Memory B cell (primary cell): ENCODE results near the gene MPHOSPH9.

Source experiments
- ATAC-seq: fragments of 150-1000 bp; cut with Tn5 transposase; 2 replicates; pipeline ENCODE4 v1.10.0; 2021; ENCODE audit warnings: low read depth, mild to moderate bottlenecking, moderate library complexity
- DNase-seq, 2 donors: peaks; one replicate each; pipeline ENCODE4 v3.0.0; 2022; ENCODE audit warnings: low spot score in 2 of 2
- H3K27ac Mint-ChIP-seq: one replicate; pipeline ENCODE4 v1.8.0; 2022; ENCODE audit warnings: mild to moderate bottlenecking, moderate library complexity, mixed read lengths
- H3K27me3 Mint-ChIP-seq: one replicate; pipeline ENCODE4 v1.8.0; 2022; ENCODE audit warnings: mixed read lengths
- H3K36me3 Mint-ChIP-seq: one replicate; pipeline ENCODE4 v1.8.0; 2022; ENCODE audit warnings: mild to moderate bottlenecking, mixed read lengths
- H3K4me1 Mint-ChIP-seq: one replicate; pipeline ENCODE4 v1.8.0; 2022; ENCODE audit warnings: mixed read lengths
- H3K4me3 Mint-ChIP-seq: one replicate; pipeline ENCODE4 v1.8.0; 2022; ENCODE audit warnings: mild to moderate bottlenecking, moderate library complexity, mixed read lengths
- H3K9me3 Mint-ChIP-seq: one replicate; pipeline ENCODE4 v1.8.0; 2022; ENCODE audit warnings: mixed read lengths

Gene MPHOSPH9

DNA sequence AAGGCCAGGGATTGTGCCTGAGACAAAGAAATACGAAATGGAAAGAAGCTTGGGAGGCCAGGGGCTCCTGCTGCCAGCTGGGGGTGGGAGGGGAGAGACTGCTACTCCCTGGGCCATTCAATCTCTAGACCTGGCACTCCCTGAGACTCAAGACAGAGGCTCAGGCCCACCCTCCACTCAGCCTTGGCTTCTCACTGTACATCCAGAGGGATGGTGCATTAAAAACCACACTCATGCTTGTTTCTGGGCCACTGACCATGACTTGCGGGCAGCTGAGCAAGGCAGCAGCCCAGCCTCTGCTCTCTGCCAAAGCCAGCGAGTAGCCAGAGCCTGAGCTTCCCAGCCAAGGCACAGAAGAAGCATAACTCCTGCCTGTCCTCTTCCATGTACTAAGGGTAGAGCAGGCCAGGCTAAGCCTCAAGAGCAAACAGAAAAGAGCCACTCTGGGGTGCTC lies 123.6 kb downstream of the MPHOSPH9 start:
- no peak overlapping the region for H3K27ac Mint-ChIP-seq
- H3K9me3 Mint-ChIP-seq: no peaks in the 10 kb centered on the region
- H3K36me3 Mint-ChIP-seq: peaks cover 12% of the 10 kb centered on the region
- no peak overlapping the region for H3K4me3 Mint-ChIP-seq
- no peak for ATAC-seq
- H3K27me3 Mint-ChIP-seq: no peaks in the 10 kb centered on the region
- no peak for DNase-seq
- peaks cover 36% of the 10 kb centered on the region for H3K4me1 Mint-ChIP-seq

GRCh38 chr12:123108682-123109066 lies 124.3 kb downstream of the MPHOSPH9 start:
- H3K27ac Mint-ChIP-seq: no peak overlapping the region
- H3K27me3 Mint-ChIP-seq: no peaks in the 10 kb centered on the region
- DNase-seq (no peak), ATAC-seq (no peak)
- peaks cover 12% of the 10 kb centered on the region for H3K36me3 Mint-ChIP-seq
- no peaks in the 10 kb centered on the region for H3K9me3 Mint-ChIP-seq
- no peak overlapping the region for H3K4me3 Mint-ChIP-seq
- H3K4me1 Mint-ChIP-seq: peaks cover 34% of the 10 kb centered on the region

DNA sequence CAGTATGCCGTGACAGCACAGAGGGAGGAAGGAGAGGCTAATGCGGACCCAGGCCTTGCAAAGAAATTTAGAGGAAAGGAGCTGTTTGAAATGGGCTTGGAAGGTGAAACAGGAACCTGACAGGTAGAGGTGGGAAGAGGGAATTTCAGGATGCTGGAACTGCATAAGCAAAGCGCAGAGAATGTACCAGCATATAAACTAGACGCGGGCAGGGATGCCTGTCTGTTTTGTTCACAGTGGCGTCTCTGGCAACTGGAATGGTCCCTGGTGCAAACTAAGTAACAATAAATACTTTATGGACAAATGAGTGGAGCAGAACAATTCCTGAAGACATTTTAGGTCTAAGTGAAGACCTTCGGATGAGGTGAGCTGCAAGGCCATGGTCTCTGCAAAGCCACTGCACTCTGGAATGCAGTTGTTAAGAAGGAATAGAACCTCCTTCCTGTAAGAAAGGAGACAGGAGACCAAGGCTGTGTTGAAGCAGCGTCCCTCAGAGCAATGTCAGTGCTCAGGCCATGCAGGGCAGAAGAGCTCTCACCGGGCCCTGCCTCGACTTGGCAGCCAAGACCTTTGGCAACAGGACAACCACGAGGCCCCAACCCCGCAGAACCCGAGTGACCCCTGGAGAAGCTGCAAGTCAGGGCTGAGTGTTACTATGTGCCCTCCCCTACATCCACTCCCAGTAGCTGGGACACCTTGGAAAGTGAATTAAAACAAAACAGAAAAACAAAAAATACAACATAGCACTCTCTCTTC lies 124.8 kb downstream of the MPHOSPH9 start:
- H3K4me1 Mint-ChIP-seq: peaks cover 33% of the 10 kb centered on the region
- no peaks in the 10 kb centered on the region for H3K9me3 Mint-ChIP-seq
- ATAC-seq (no peak), DNase-seq (no peak)
- peaks cover 12% of the 10 kb centered on the region for H3K36me3 Mint-ChIP-seq
- peak overlapping the region; percentile 91 for H3K27ac Mint-ChIP-seq
- no peaks in the 10 kb centered on the region for H3K27me3 Mint-ChIP-seq
- no peak overlapping the region for H3K4me3 Mint-ChIP-seq

DNA sequence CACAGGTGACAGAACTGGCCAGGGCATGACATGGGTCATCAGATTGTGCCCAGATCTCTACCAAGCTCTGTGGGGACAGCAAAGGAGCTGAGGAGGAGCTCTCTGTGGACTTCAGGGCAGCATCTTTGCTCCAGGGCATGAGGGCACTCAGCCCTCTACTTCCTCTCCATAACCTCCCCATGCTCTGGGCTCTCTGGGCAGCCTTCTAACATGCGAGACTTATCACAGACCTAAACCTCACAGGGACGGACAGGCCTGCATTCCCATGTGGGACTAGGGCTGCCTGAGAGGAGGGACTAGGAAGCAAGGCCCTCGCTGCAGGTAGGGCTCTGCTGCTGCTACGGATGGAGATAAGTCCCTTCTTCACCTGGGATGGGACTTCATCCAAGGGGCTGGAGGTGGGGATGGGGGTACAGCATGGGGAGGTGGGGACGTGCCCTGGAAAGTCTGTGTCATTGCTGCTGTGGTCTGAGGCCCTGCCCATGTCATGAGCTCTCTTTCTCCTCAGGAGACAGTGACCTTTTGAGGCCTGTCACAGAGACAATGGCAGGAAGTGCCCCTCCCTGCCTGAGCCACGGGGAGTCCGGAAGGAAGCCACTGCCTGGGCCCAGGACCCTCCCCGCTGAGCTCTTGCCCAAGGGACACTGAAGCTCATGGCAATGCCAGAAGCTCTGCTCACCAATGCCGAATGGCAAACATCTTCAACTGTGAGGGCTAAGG lies 126.1 kb downstream of the MPHOSPH9 start:
- Mint-ChIP-seq H3K27ac (peak overlapping the region; percentile 91), H3K27me3 (no peaks in the 10 kb centered on the region), H3K9me3 (no peaks in the 10 kb centered on the region), H3K4me1 (peaks cover 35% of the 10 kb centered on the region), H3K36me3 (peaks cover 12% of the 10 kb centered on the region), H3K4me3 (peak overlapping the region; percentile 64)
- DNase-seq (no peak), ATAC-seq (peak; percentile 94)

DNA sequence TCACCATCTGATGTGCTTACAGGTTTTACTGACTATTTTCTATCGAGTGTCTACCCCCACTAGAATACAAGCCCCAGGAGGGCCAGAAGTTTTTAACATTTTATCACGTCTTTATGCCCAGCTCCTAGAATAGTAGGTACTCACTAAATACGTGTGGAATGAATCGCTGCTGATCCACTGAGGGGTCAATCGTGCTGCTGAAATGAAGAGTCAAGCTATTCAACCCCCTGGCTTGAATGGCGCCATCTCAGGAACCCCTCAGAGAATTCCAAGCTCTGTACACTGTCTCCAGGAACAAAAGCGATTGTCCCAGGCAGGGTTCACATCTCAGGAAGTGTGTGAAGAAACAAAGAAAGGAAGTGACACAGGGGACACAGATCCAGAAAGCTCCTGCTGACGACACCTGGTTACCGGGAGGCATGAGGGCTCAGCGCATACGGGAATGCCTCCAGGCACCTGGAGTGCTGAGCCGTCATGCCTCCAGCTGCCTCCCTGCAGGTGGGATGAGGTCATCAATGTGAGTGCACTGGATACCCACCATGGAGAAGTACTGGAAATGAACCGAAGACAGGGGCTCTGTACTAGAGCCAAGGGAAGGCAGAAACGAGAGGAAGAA lies 127.6 kb downstream of the MPHOSPH9 start:
- Mint-ChIP-seq H3K27ac (peak overlapping the region; percentile 82), H3K9me3 (no peaks in the 10 kb centered on the region), H3K4me1 (peaks cover 36% of the 10 kb centered on the region), H3K4me3 (peak overlapping the region; percentile 18), H3K27me3 (no peaks in the 10 kb centered on the region), H3K36me3 (peaks cover 12% of the 10 kb centered on the region)
- no peak for ATAC-seq
- no peak for DNase-seq

DNA sequence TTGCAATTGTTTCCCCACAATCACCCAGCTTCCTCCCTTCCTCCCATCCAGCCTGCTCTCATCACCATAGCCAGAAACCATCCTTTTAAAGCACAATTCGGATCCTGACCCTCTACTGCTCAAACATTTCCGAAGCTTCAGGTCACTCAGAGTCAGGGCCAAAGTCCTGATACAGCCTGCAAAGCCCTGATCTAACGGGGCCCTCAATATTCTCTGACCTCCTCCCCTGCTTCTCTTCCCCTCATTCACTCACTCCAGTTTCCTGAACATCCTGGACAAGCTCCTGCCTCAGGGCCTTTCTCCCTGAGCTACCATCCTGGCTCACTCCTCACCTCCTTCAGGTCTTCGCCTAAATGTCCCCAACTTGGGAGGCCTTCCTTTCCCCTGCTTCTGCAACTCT lies 128.1 kb downstream of the MPHOSPH9 start:
- DNase-seq: no peak
- Mint-ChIP-seq H3K36me3 (peaks cover 12% of the 10 kb centered on the region), H3K27me3 (no peaks in the 10 kb centered on the region), H3K4me3 (no peak overlapping the region), H3K27ac (peak overlapping the region; percentile 82), H3K4me1 (peaks cover 37% of the 10 kb centered on the region), H3K9me3 (no peaks in the 10 kb centered on the region)
- ATAC-seq: no peak
